Endothelial cell (in vitro differentiated cells): ENCODE measurements around the gene ELOVL3. TPM values are rescaled to one million over a fixed set of nuclear protein-coding genes. Genes with fewer than 3 reads are reported as not detected.
"Not testable (repeated sequence)": the region's sequence is repeated elsewhere in the genome, so short reads cannot be mapped to it uniquely, and the experiment has no call there.

Experiments
- DNase-seq: peaks from one replicate; pipeline ENCODE4 v3.0.0; 2021; ENCODE audit warnings: low spot score
- H3K27ac Mint-ChIP-seq: one replicate; pipeline ENCODE4 v1.8.0; 2021; ENCODE audit warnings: mixed read lengths, inconsistent platforms; ENCODE audit not compliant: unreplicated experiment
- H3K27me3 Mint-ChIP-seq: one replicate; pipeline ENCODE4 v1.8.0; 2021; ENCODE audit warnings: mild to moderate bottlenecking, moderate library complexity, mixed read lengths, inconsistent platforms; ENCODE audit not compliant: unreplicated experiment
- H3K36me3 Mint-ChIP-seq: one replicate; pipeline ENCODE4 v1.8.0; 2021; ENCODE audit warnings: mild to moderate bottlenecking, low read depth, mixed read lengths, inconsistent platforms; ENCODE audit not compliant: unreplicated experiment
- H3K4me1 Mint-ChIP-seq: one replicate; pipeline ENCODE4 v1.8.0; 2021; ENCODE audit warnings: mild to moderate bottlenecking, mixed read lengths, inconsistent platforms; ENCODE audit not compliant: unreplicated experiment
- H3K4me3 Mint-ChIP-seq: one replicate; pipeline ENCODE4 v1.8.0; 2021; ENCODE audit warnings: mild to moderate bottlenecking, mixed read lengths, inconsistent platforms; ENCODE audit not compliant: unreplicated experiment
- H3K9me3 Mint-ChIP-seq: one replicate; pipeline ENCODE4 v1.8.0; 2021; ENCODE audit warnings: mixed read lengths, inconsistent platforms; ENCODE audit not compliant: unreplicated experiment
- CTCF ChIP-seq: fragments of 200-600 bp; sonication (generic); IDR thresholded peaks from one replicate; pipeline ENCODE4 v1.5.0; 2021; ENCODE audit warnings: antibody characterized with exemption; ENCODE audit not compliant: unreplicated experiment
- total RNA-seq: library from RNA; stranded (reverse); fragmentation: NEBNext Ultra II Directional; extraction: Animal tissue kit (Norgen Biotek cat#: 25700); gene quantifications from one replicate; pipeline ENCODE4 v1.2.1, GENCODE V29; 2021; ENCODE audit not compliant: unreplicated experiment

The ELOVL3 gene
- total RNA-seq, 1 donor from 2014 or later = not detected

- TF ChIP-seq CTCF = no peak
- Mint-ChIP-seq H3K36me3 (no peaks in the 10 kb centered on the region), H3K27me3 (peaks cover 4% of the 10 kb centered on the region), H3K27ac (no peak overlapping the region), H3K4me1 (no peaks in the 10 kb centered on the region), H3K9me3 (no peaks in the 10 kb centered on the region), H3K4me3 (no peak overlapping the region)
- no peak for DNase-seq
Observed at GRCh38 chr10:102211615-102212299, 14.3 kb upstream of the ELOVL3 start.

GRCh38 chr10:102213599-102213998 is 12.5 kb upstream of the ELOVL3 start:
- not testable (repeated sequence) for H3K9me3 Mint-ChIP-seq, H3K4me3 Mint-ChIP-seq, H3K4me1 Mint-ChIP-seq, H3K27ac Mint-ChIP-seq, DNase-seq, H3K27me3 Mint-ChIP-seq, H3K36me3 Mint-ChIP-seq

- no peak for DNase-seq
- Mint-ChIP-seq H3K27ac (no peak overlapping the region), H3K9me3 (no peaks in the 10 kb centered on the region), H3K36me3 (peaks cover 3% of the 10 kb centered on the region), H3K27me3 (peaks cover 5% of the 10 kb centered on the region), H3K4me3 (no peak overlapping the region), H3K4me1 (no peaks in the 10 kb centered on the region)
- TF ChIP-seq CTCF = no peak
Observed at GRCh38 chr10:102219370-102219769, 6.7 kb upstream of the ELOVL3 start.

GRCh38 chr10:102220612-102221011 is 5.5 kb upstream of the ELOVL3 start:
- H3K4me3 Mint-ChIP-seq = no peak overlapping the region
- H3K9me3 Mint-ChIP-seq = no peaks in the 10 kb centered on the region
- no peak for TF ChIP-seq CTCF
- peaks cover 6% of the 10 kb centered on the region for H3K4me1 Mint-ChIP-seq
- H3K36me3 Mint-ChIP-seq = peaks cover 3% of the 10 kb centered on the region
- H3K27me3 Mint-ChIP-seq = peaks cover 7% of the 10 kb centered on the region
- no peak overlapping the region for H3K27ac Mint-ChIP-seq
- no peak for DNase-seq

GRCh38 chr10:102222797-102223196 is 3.3 kb upstream of the ELOVL3 start:
- H3K27me3 Mint-ChIP-seq = peaks cover 19% of the 10 kb centered on the region
- H3K27ac Mint-ChIP-seq = no peak overlapping the region
- H3K4me3 Mint-ChIP-seq = no peak overlapping the region
- no peak for TF ChIP-seq CTCF
- peaks cover 10% of the 10 kb centered on the region for H3K4me1 Mint-ChIP-seq
- no peaks in the 10 kb centered on the region for H3K9me3 Mint-ChIP-seq
- H3K36me3 Mint-ChIP-seq = peaks cover 5% of the 10 kb centered on the region
- no peak for DNase-seq
